CD4-positive, alpha-beta memory T cell (primary cell): ENCODE measurements around the gene WRAP73. TPM values are rescaled to one million over a fixed set of nuclear protein-coding genes. Genes with fewer than 3 reads are reported as not detected.

Experiments
- CTCF ChIA-PET: fragments of 350-600 bp; sonication (Branson Sonifier 250); formaldehyde crosslinking; loops from one replicate; lab custom pipeline; 2021; ENCODE audit warnings: inconsistent platforms; ENCODE audit not compliant: partially characterized antibody; lab: Charles Lee
- POLR2A ChIA-PET: fragments of 350-600 bp; sonication (Branson Sonifier 250); formaldehyde crosslinking; loops from one replicate; lab custom pipeline; 2021; ENCODE audit not compliant: partially characterized antibody; lab: Charles Lee
- DNase-seq, 5 donors: peaks; one replicate each; pipeline versions ENCODE4 v3.0.0 to v3.0.0-alpha.2; 2020 to 2022; ENCODE audit warnings: mixed read lengths in 1 of 5
- H3K27ac ChIP-seq: one replicate; pipeline ENCODE4 v1.7.0; 2013; ENCODE audit warnings: low read depth, low read length
- H3K27me3 ChIP-seq: 2 replicates; pipeline ENCODE4 v1.7.0; 2013; ENCODE audit warnings: mild to moderate bottlenecking, low read length, moderate library complexity; ENCODE audit not compliant: insufficient read depth
- H3K36me3 ChIP-seq: 2 replicates; pipeline ENCODE4 v1.7.0; 2013; ENCODE audit warnings: mild to moderate bottlenecking, low read length, moderate library complexity; ENCODE audit not compliant: insufficient read depth
- H3K4me1 ChIP-seq: 2 replicates; pipeline ENCODE4 v1.7.0; 2013; ENCODE audit warnings: mild to moderate bottlenecking, low read length, moderate library complexity; ENCODE audit not compliant: insufficient read depth
- H3K4me3 ChIP-seq, 2 donors: one replicate each; pipeline ENCODE4 v1.7.0; 2013; ENCODE audit warnings: low read length in 2 of 2, mild to moderate bottlenecking in 1 of 2
- H3K9me3 ChIP-seq, 2 donors: one replicate each; pipeline ENCODE4 v1.7.0; 2013; ENCODE audit warnings: low read length in 2 of 2, control low read depth in 1 of 2; ENCODE audit not compliant: control insufficient read depth in 1 of 2
- H3K27ac Mint-ChIP-seq, 7 donors: one replicate each; pipeline ENCODE4 v1.8.0; 2020 to 2021; ENCODE audit warnings: mixed read lengths in 7 of 7, mild to moderate bottlenecking in 6 of 7, inconsistent platforms in 3 of 7, moderate library complexity in 3 of 7
- H3K27me3 Mint-ChIP-seq, 2 donors: one replicate each; pipeline ENCODE4 v1.8.0; 2020 to 2021; ENCODE audit warnings: mixed read lengths in 2 of 2
- H3K36me3 Mint-ChIP-seq, 2 donors: one replicate each; pipeline ENCODE4 v1.8.0; 2020 to 2021; ENCODE audit warnings: mixed read lengths in 2 of 2, inconsistent platforms in 1 of 2, mild to moderate bottlenecking in 1 of 2
- H3K4me1 Mint-ChIP-seq, 4 donors: one replicate each; pipeline ENCODE4 v1.8.0; 2020 to 2021; ENCODE audit warnings: mixed read lengths in 4 of 4, mild to moderate bottlenecking in 1 of 4
- H3K4me3 Mint-ChIP-seq, 8 donors: one replicate each; pipeline ENCODE4 v1.8.0; 2020 to 2021; ENCODE audit warnings: mixed read lengths in 8 of 8, mild to moderate bottlenecking in 7 of 8, moderate library complexity in 6 of 8, inconsistent platforms in 3 of 8
- H3K9me3 Mint-ChIP-seq, 8 donors: one replicate each; pipeline ENCODE4 v1.8.0; 2020 to 2021; ENCODE audit warnings: mixed read lengths in 8 of 8, mild to moderate bottlenecking in 5 of 8, inconsistent platforms in 3 of 8, moderate library complexity in 1 of 8
- intact Hi-C: fragments of 100-400 bp; cut with micrococcal nuclease; formaldehyde crosslinking; loops from one replicate; pipeline ENCODE4 v1.15.1; 2023
- polyA plus RNA-seq, 2 donors: library from polyadenylated mRNA; unstranded; fragments of 300-500 nt; fragmentation: Illumina TruSeq; gene quantifications; one replicate each; pipeline ENCODE4 v1.2.3, GENCODE V29; 2021
- total RNA-seq, 2 experiments: library from RNA; stranded (reverse); gene quantifications; one replicate each; pipeline ENCODE4 v1.2.3, GENCODE V29; 2021

WRAP73 gene
- total and polyA plus RNA-seq, 4 experiments from 2014 or later, result 24.4 to 40.7 (median 34.6) TPM

- Histone ChIP-seq H3K4me1 (no peaks in the 10 kb centered on the region), H3K9me3 (no peaks in the 10 kb centered on the region), H3K36me3 (no peaks in the 10 kb centered on the region), H3K27me3 (peaks cover 4% of the 10 kb centered on the region), H3K4me3 (no peak overlapping the region), H3K27ac (no peak overlapping the region)
- H3K36me3 Mint-ChIP-seq, result no peaks in the 10 kb centered on the region
- peaks cover 1 to 3% of the 10 kb centered on the region in 2 donors for H3K27me3 Mint-ChIP-seq
- H3K4me3 Mint-ChIP-seq, result no peak overlapping the region
- H3K4me1 Mint-ChIP-seq, result peaks cover 0 to 1% (median 0%) of the 10 kb centered on the region in 4 donors
- ChIA-PET POLR2A (no interaction called here), CTCF (no interaction called here)
- no peak for DNase-seq
- intact Hi-C loops, result no loop called here
- no peaks in the 10 kb centered on the region for H3K9me3 Mint-ChIP-seq
- no peak overlapping the region for H3K27ac Mint-ChIP-seq
Measured at GRCh38 chr1:3603571-3604467, 46.1 kb downstream of the WRAP73 start.

GRCh38 chr1:3603156-3603555 lies 46.7 kb downstream of the WRAP73 start:
- CTCF ChIA-PET, result no interaction called here
- Histone ChIP-seq H3K36me3 (no peaks in the 10 kb centered on the region), H3K4me1 (peaks cover 6% of the 10 kb centered on the region), H3K27me3 (no peaks in the 10 kb centered on the region), H3K4me3 (no peak overlapping the region), H3K9me3 (no peaks in the 10 kb centered on the region), H3K27ac (no peak overlapping the region)
- H3K27me3 Mint-ChIP-seq, result peaks cover 0 to 1% of the 10 kb centered on the region in 2 donors
- intact Hi-C loops, result no loop called here
- H3K36me3 Mint-ChIP-seq, result no peaks in the 10 kb centered on the region
- DNase-seq, result no peak
- POLR2A ChIA-PET, result no interaction called here
- no peak overlapping the region for H3K4me3 Mint-ChIP-seq
- no peaks in the 10 kb centered on the region for H3K9me3 Mint-ChIP-seq
- no peak overlapping the region for H3K27ac Mint-ChIP-seq
- H3K4me1 Mint-ChIP-seq, result peaks cover 0 to 4% (median 3%) of the 10 kb centered on the region in 4 donors

- Histone ChIP-seq H3K9me3 (no peaks in the 10 kb centered on the region), H3K27me3 (no peaks in the 10 kb centered on the region), H3K4me3 (no peak overlapping the region), H3K27ac (no peak overlapping the region), H3K36me3 (no peaks in the 10 kb centered on the region), H3K4me1 (peaks cover 14% of the 10 kb centered on the region)
- POLR2A ChIA-PET, result no interaction called here
- H3K27me3 Mint-ChIP-seq, result peaks cover 0 to 1% of the 10 kb centered on the region in 2 donors
- H3K27ac Mint-ChIP-seq, result no peak overlapping the region
- CTCF ChIA-PET, result interaction anchor here (1.0 to 1.4 kb wide), 2 partner anchors 12 to 17 kb away, joined by 3 to 4 read pairs; no protein-coding TSS in a partner anchor
- intact Hi-C loops, result no loop called here
- H3K4me1 Mint-ChIP-seq, result peaks cover 5 to 12% (median 9%) of the 10 kb centered on the region in 4 donors
- H3K36me3 Mint-ChIP-seq, result no peaks in the 10 kb centered on the region
- no peak overlapping the region for H3K4me3 Mint-ChIP-seq
- DNase-seq, result no peak
- H3K9me3 Mint-ChIP-seq, result no peaks in the 10 kb centered on the region
Measured at GRCh38 chr1:3602375-3602774, 47.5 kb downstream of the WRAP73 start.

- H3K36me3 ChIP-seq, result no peaks in the 10 kb centered on the region
- Mint-ChIP-seq H3K4me3 (peak overlapping the region in 1 of 8 donors; percentile 11), H3K36me3 (no peaks in the 10 kb centered on the region), H3K4me1 (peaks cover 8 to 17% (median 13%) of the 10 kb centered on the region in 4 donors), H3K9me3 (no peaks in the 10 kb centered on the region), H3K27me3 (no peaks in the 10 kb centered on the region), H3K27ac (no peak overlapping the region)
- CTCF ChIA-PET, result interaction anchor here (1.0 to 1.4 kb wide), 2 partner anchors 13 to 18 kb away, joined by 3 to 4 read pairs; no protein-coding TSS in a partner anchor
- POLR2A ChIA-PET, result no interaction called here
- no peak overlapping the region for H3K27ac ChIP-seq
- peaks cover 20% of the 10 kb centered on the region for H3K4me1 ChIP-seq
- H3K4me3 ChIP-seq, result no peak overlapping the region
- H3K27me3 ChIP-seq, result no peaks in the 10 kb centered on the region
- intact Hi-C loops, result no loop called here
- H3K9me3 ChIP-seq, result no peaks in the 10 kb centered on the region
- DNase-seq, result no peak
Measured at GRCh38 chr1:3601743-3602142, 48.2 kb downstream of the WRAP73 start.

- DNase-seq, result no peak
- Mint-ChIP-seq H3K9me3 (no peaks in the 10 kb centered on the region), H3K36me3 (no peaks in the 10 kb centered on the region), H3K27me3 (no peaks in the 10 kb centered on the region), H3K4me3 (no peak overlapping the region), H3K4me1 (peaks cover 8 to 17% (median 13%) of the 10 kb centered on the region in 4 donors), H3K27ac (no peak overlapping the region)
- Histone ChIP-seq H3K4me3 (no peak overlapping the region), H3K36me3 (no peaks in the 10 kb centered on the region), H3K27ac (no peak overlapping the region), H3K4me1 (peaks cover 20% of the 10 kb centered on the region), H3K27me3 (no peaks in the 10 kb centered on the region), H3K9me3 (no peaks in the 10 kb centered on the region)
- CTCF ChIA-PET, result no interaction called here
- intact Hi-C loops, result no loop called here
- POLR2A ChIA-PET, result no interaction called here
Measured at GRCh38 chr1:3600354-3600753, 49.5 kb downstream of the WRAP73 start.

- POLR2A ChIA-PET, result no interaction called here
- CTCF ChIA-PET, result no interaction called here
- Mint-ChIP-seq H3K36me3 (no peaks in the 10 kb centered on the region), H3K4me3 (no peak overlapping the region), H3K27ac (no peak overlapping the region), H3K9me3 (no peaks in the 10 kb centered on the region), H3K27me3 (no peaks in the 10 kb centered on the region), H3K4me1 (peaks cover 8 to 17% (median 13%) of the 10 kb centered on the region in 4 donors)
- no peak for DNase-seq
- Histone ChIP-seq H3K4me3 (no peak overlapping the region), H3K4me1 (peaks cover 20% of the 10 kb centered on the region), H3K36me3 (no peaks in the 10 kb centered on the region), H3K27me3 (no peaks in the 10 kb centered on the region), H3K9me3 (no peaks in the 10 kb centered on the region), H3K27ac (no peak overlapping the region)
- intact Hi-C loops, result no loop called here
Measured at GRCh38 chr1:3599816-3600215, 50.1 kb downstream of the WRAP73 start.

- DNase-seq, result no peak
- H3K4me1 Mint-ChIP-seq, result peaks cover 8 to 17% (median 13%) of the 10 kb centered on the region in 4 donors
- no peaks in the 10 kb centered on the region for H3K9me3 ChIP-seq
- H3K36me3 ChIP-seq, result no peaks in the 10 kb centered on the region
- POLR2A ChIA-PET, result no interaction called here
- CTCF ChIA-PET, result no interaction called here
- intact Hi-C loops, result no loop called here
- no peaks in the 10 kb centered on the region for H3K36me3 Mint-ChIP-seq
- no peak overlapping the region for H3K27ac ChIP-seq
- no peaks in the 10 kb centered on the region for H3K27me3 Mint-ChIP-seq
- no peak overlapping the region for H3K4me3 Mint-ChIP-seq
- H3K27me3 ChIP-seq, result no peaks in the 10 kb centered on the region
- H3K9me3 Mint-ChIP-seq, result no peaks in the 10 kb centered on the region
- H3K4me3 ChIP-seq, result no peak overlapping the region
- peaks cover 20% of the 10 kb centered on the region for H3K4me1 ChIP-seq
- no peak overlapping the region for H3K27ac Mint-ChIP-seq
Measured at GRCh38 chr1:3599286-3599811, 50.6 kb downstream of the WRAP73 start.
